DLD1 (cell line): Measurements from ENCODE around the gene CD72.
"Not testable (repeated sequence)": the region's sequence is repeated elsewhere in the genome, so short reads cannot be mapped to it uniquely, and the experiment has no call there.

ENCODE experiments used
- in situ Hi-C: cut with HindIII; loops from 2 replicates; pipeline ENCODE4 v1.10.0; 2017; ENCODE audit warnings: low sequenced_read_pairs

CD72 gene

GRCh38 chr9:35618854-35619799, 914 bp upstream of the CD72 start:
- in situ Hi-C loops = no loop called here

GRCh38 chr9:35617548-35617947, 665 bp downstream of the CD72 start:
- in situ Hi-C loops = no loop called here

- in situ Hi-C loops = no loop called here
Observed at GRCh38 chr9:35616681-35617459, 1.3 kb downstream of the CD72 start.

GRCh38 chr9:35615981-35616680, 2.1 kb downstream of the CD72 start:
- in situ Hi-C loops = no loop called here

- in situ Hi-C loops = no loop called here
Observed at GRCh38 chr9:35612843-35613242, 5.4 kb downstream of the CD72 start.

GRCh38 chr9:35612066-35612465, 6.1 kb downstream of the CD72 start:
- in situ Hi-C loops = not testable (repeated sequence)

- in situ Hi-C loops = no loop called here
Observed at GRCh38 chr9:35611230-35611797, 6.9 kb downstream of the CD72 start.

GRCh38 chr9:35609820-35610163, 8.4 kb downstream of the CD72 start:
- in situ Hi-C loops = no loop called here

GRCh38 chr9:35609001-35609819, 9.0 kb downstream of the CD72 start:
- in situ Hi-C loops = no loop called here

GRCh38 chr9:35608221-35608620, 10.0 kb downstream of the CD72 start:
- in situ Hi-C loops = no loop called here

- in situ Hi-C loops = no loop called here
Observed at GRCh38 chr9:35606726-35607125, 11.5 kb downstream of the CD72 start.

GRCh38 chr9:35606138-35606504, 12.1 kb downstream of the CD72 start:
- in situ Hi-C loops = no loop called here

GRCh38 chr9:35605351-35606137, 12.7 kb downstream of the CD72 start:
- in situ Hi-C loops = no loop called here

- in situ Hi-C loops = no loop called here
Observed at GRCh38 chr9:35604578-35605350, 13.4 kb downstream of the CD72 start, which contains the start of gene TESK1. TESK1 (plus strand) TSS chr9:35605262; CDS start chr9:35605620, 358 bp downstream.

- in situ Hi-C loops = no loop called here
Observed at GRCh38 chr9:35603986-35604577, 14.1 kb downstream of the CD72 start.

- in situ Hi-C loops = no loop called here
Observed at GRCh38 chr9:35603506-35603985, 14.7 kb downstream of the CD72 start.

- in situ Hi-C loops = no loop called here
Observed at GRCh38 chr9:35599763-35600604, 18.2 kb downstream of the CD72 start.
